GM18519 (cell line): ENCODE results near the gene MAPKAPK3.
"Not testable (repeated sequence)": the region's sequence is repeated elsewhere in the genome, so short reads cannot be mapped to it uniquely, and the experiment has no call there.

Experiments
- ATAC-seq: cut with Tn5 transposase; IDR thresholded peaks from one replicate; pipeline ENCODE4 v1.9.1; 2021; ENCODE audit warnings: mild to moderate bottlenecking, moderate library complexity; ENCODE audit not compliant: unreplicated experiment, low FRiP score

Gene MAPKAPK3

DNA sequence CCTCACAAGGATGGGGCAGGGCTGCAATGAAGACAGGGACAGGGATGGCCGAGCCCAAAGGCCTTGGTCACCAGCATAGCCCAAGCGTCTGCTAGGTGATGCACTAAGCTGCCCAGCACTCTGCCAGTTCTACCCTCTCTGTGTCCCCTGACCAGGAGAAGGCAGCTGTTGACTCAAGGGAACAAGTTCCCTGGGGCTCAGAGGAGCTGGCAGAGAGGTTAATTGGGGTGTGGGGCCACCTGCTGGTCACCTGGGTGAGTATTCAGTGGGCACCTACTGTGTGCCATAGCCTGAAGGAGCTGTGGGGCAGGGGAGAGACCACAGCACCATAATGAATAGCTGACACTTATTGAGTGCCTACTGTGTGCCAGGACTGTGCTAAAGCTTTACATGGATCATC, 35.8 kb downstream of the MAPKAPK3 start:
- no peak for ATAC-seq

DNA sequence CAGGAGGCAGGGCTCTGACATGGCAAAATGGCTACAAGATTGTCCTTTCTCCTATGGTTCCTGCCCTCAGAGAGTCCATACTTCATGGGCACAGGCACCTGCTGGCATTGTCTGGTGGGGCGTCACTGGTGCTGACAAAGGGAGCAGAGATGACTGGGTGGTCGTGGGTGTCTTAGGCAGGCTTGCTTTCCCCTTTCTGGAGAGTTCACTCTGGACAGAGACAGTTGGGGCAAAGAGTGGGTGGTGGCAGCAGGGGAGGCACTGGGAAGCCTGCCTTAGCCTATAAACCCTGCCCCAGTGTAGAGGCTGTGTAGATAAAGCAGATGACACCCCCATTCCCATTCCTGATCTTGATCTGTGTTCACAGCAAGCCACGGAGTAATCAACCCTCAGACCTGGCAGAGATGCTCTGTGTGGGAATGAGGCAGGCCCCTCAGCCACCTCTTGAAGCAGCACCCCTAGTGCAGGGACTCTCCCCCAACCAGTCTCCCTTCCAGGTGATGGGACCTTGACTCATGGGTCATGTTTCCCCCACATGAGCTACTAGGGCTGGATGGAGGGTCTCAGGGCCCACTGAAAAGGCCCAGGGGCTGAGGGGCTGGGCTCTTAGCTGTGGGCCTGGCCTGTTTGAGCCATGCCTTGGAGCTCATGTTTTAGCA, 37.1 kb downstream of the MAPKAPK3 start:
- no peak for ATAC-seq

DNA sequence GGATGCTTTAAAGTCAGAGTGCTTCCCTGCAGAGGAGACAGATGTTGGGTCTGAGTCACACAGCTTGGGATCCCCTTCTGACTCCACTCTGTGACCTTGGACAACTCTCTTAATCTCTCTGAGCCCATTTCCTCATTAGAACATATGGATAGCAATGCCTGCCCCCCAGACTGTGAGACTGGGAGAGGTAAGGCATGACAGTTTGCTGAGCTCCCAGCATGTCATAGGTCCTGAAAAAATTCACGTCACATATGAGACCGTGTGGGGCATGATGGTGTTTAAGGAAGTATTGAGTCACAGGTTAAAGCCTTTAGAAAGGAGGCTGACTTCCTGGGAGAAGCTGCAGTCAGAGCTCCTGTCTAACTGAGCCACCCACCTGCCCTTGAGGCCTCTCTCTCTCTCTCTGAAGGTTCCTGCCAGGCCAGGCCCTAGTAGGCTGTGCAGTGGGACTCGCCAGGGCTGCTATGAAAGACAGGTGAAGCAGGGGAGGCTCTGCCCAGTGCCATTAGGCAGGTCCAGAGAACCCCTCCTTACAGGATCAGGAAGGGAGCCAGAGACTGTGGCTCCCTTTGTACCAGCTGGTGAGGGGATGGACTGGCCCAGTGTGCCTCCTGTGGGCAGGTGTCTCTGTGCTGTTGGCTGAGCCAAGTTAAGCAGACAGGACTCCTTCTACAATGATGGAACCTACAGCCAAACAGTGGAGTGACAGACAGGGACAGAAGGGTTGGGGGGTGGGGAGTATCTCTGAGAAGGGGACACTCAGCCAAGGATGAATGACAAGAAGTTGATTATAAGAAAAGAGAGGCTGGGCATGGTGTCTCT, 38.3 kb downstream of the MAPKAPK3 start:
- no peak for ATAC-seq

DNA sequence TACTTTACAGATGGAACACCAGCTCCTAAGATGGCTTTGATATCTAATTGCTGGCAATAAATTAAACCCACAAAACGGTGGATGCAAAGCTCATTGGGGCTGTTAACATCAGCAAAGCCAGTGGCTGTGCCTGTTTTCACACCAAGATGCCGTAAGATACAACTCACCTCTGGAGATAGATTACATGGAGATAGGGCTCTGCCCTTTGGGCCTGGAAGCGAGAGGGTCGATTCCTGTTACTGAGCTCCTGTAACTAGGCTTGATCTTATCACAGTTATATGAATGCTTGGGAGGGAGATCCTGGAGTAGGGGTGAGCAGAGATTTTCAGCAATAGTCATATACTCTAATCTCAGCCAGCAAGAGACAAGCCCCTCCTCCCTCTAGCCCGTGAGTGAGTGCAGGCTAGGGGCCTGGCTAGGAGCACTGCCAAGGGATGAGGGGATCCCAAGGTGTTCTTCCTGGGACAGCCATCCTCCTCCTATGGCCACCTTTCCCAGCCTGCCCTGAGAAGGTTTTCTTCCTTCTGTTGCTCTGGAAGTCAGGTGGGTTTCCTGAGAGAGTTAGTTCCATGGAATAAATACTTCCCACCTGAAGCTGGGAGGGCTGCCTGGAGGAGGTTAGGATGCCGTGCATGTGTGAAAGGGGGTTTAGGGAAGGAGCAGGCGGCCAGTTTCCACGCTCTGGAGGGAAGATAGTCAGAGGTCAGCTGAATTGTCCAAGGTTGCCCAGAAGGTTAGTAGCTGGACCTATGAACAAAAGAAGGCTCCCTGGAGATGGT, 39.7 kb downstream of the MAPKAPK3 start:
- ATAC-seq = no peak

DNA sequence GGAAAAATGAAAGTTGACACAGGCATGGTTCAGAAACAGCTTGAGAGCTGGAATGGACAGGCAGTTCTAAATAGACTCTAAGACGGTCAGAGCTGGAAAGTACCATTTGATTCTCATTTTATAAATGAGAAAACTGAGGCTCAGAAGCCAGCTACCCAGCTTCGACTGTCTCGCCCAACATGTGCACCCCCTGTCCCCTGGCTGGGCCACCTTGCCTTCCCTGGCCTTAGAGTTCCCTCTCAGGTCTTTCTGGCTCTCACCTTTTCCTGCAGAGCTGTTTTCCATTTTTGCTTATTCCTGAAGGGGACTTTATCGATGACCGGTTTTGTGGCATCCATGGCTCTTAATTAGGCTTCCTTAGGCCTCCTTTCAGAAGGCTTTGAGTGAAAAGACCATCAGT, 40.5 kb downstream of the MAPKAPK3 start:
- no peak for ATAC-seq

DNA sequence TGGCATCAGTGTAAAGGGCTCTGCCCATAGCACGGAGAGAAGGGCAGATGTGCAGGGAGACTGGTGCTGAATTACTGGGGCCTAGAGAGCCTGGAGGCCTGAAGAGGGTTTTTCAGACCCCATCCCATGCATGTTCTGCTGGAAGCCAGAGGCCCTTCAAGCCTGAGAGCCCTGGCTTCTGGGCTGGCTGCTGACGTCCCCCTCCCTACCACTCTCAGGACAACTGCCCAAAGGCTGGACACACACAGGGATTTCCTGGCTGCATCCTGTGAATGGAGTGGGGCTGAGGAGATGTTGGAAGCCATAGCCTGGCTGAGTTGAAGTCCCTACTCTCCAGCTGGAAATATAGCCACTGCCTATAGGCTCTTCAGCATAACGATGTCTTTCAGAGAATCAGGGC, 40.9 kb downstream of the MAPKAPK3 start:
- ATAC-seq = no peak

DNA sequence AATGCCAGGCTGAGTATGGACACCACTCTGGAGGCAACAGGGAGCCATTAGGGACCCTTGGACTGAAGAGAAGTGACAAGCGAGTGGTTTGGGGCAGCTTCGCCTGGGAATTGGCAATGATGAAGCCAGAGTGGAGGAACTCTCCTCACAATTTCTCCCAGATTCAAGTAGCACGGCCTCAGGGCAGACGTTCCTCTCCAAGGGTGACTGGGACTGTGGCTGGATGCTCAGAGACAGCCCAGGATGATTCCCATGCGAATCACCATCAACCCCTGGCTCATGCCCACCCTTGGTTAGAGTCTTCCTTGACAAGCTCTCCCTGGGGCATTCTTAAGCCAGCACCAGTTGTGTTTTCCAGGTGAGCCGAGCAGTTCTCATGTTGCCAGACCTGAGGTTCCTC, 41.5 kb downstream of the MAPKAPK3 start:
- no peak for ATAC-seq

DNA sequence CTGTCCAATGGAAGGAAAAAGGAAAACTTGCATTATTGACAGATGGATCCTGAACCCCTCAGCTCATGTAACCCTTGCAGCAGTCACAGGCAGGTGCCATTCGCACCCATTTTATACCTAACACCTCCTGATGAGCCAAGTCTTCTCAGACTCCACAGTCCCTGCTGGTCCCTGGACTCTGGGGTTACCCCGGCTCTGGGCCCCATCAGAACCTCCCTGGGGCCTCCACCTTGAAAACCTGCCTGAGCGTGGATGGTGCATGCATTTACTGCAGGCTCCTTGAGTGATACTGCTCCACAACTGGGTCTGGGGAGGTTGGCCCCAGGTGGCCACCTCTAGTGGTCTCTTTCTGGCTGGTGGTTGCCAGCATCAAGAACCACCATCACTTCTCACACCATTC, 41.9 kb downstream of the MAPKAPK3 start:
- ATAC-seq = no peak

DNA sequence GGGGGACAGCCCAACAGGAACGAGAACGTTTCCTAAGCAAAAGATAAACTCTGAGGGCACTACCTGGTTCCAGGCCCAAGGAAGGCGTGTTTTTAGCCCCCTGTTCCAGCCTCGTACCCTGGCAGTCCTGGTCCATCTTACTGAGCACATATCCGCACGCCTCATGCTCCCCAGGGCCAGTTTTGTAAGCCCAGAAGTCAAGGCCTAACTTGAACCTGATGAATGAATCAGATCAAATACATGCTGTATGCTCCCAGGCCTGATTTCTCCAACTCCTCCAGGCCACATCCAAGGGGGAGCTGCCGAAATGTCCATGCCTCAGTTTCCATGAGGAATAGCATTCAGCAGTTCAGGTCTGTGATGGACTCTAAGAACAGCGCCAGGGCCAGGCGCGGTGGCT, 43.4 kb downstream of the MAPKAPK3 start:
- ATAC-seq = no peak

DNA sequence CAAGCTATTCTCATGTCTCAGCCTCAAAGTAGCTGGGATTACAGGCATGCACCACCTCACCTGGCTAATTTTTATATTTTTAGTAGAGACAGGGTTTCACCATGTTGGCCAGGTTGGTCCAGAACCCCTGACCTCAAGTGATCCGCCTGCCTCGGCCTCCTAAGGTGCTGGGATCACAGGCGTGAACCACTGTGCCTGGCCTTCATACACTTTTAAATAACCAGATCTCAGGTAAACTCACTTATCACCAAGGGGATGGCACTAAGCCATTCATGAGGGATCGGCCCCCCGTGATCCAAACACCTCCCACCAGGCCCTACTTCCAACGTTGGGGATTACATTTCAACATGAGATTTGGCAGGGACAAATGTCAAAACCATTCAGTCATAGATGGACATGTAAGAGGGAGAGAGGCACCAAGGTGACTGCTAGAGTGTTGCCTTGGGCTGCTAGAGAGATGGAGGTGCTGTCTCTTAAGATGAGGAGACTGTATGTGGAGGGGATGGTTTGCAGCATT, 44.4 kb downstream of the MAPKAPK3 start:
- ATAC-seq = no peak

DNA sequence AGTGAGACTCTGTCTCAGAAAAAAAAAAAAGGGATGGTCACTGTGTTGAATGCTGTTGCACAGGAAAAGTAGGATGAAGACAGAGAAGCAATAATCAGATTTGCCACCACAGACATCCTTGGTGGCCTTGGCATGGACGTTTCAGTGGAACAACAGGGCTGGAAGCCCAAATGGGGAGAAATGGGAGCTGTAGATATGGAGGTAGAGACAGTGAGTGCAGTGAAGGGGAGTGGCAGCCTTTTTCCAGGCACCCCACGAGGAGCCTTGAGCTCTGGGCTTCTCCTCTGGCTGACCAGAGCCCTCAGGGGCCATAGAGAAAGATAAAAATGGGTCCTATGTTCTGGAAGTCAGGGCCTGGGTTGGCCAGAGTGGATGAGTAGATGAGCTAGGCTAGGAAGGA, 45.5 kb downstream of the MAPKAPK3 start:
- ATAC-seq = no peak

DNA sequence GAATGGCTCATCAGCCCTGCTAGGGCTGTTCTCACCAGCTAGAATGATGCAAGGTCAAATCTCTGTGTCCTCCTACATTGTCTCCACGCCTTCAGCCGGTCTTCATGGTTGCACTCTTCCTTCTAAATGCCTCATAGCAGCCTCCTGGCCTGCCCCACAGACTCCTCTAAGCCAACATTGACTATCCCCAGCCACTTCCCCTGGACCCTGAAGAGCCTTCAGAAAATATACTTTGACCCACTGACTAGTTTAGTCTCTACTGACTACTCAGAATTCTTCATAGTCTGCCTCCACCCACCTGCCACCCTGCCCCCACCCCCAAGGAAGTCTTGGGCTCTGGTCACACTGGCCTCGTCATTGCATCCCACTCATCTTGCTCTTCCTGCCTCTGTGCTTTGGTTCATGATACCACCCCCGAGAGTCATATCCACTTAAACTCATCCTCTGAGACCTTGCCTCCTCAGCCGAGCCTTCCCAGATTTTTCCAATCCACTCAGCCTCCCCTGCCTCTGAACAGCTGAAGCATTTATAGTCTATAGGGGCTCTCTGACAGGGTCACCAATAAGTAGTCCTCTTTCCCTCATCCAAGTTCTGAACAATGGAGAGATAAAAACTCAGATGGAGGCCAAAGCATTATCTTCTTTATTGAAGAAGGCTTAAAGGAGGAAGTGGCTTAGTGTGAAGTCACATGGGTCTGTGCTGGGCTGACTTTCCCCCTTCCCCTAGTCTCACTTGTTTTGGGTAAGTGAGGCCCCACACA, 48.3 kb downstream of the MAPKAPK3 start:
- no peak for ATAC-seq

DNA sequence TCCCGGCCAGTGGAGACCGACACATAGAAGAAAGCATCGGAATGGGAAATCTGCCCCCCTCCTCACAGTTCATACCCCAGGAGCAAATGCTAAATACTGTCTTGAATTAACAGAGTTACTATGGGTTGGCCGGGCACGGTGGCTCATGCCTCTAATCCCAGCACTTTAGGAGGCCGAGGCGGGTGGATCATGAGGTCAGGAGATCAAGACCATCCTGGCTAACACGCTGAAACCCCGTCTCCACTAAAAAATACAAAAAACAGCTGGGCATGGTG, 48.8 kb downstream of the MAPKAPK3 start:
- not testable (repeated sequence) for ATAC-seq

DNA sequence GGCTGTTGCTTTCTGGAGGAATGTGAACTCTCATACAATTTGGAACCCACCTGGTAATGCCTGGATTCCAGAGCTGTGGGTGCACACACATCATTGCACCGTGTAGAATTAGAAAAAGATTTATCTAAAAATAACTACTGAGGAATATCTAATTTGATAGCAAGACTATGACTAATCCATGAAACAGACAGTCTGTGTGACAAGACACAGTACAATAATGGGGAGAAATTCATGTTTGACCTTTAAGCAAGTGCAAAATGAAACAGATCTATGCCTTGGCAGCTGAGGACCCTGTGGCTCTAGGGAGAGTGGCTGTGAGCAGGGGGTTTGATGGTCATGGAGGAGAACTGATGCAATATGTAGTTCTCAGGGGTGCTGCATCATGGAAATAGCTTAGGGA, 49.9 kb downstream of the MAPKAPK3 start:
- ATAC-seq = no peak

DNA sequence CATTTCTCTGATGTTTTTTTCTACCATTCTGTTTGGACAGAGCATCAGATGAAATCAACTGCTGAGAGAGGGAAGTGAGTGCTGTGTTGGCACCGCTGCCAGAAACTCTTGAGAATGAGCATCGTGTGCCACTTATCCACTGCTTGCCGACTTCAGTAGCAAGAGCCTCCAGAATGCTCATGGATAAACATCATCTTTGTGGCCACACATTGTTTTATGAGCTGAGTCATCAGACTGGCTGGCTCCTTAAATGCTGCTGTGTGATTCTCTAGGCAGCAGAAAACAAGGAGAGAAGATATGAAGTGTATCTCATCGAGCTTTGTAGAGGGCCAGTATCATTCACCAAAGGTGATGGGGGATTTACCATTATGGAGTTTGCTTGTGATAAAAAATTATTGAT, 54.4 kb downstream of the MAPKAPK3 start:
- ATAC-seq = no peak

DNA sequence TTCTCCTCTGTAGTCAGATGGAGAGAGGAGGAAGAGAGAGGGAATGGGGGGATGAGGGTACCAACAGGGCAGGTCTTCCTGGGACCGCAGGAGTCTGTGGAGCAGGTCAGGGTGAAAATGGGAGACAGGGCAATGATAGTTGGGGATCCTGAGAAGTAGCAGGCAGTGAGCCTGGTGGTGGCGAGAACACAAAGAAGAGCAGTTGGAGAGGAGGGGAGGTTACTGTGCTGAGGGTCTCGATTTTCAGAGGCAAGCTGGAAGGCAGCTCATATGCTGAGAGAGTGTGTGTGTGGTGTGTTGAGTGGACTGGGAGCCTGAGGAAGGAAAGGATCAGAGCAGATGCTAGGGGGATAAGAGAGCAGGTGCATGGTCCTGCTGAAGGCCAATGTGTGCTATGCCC, 55.7 kb downstream of the MAPKAPK3 start:
- no peak for ATAC-seq

DNA sequence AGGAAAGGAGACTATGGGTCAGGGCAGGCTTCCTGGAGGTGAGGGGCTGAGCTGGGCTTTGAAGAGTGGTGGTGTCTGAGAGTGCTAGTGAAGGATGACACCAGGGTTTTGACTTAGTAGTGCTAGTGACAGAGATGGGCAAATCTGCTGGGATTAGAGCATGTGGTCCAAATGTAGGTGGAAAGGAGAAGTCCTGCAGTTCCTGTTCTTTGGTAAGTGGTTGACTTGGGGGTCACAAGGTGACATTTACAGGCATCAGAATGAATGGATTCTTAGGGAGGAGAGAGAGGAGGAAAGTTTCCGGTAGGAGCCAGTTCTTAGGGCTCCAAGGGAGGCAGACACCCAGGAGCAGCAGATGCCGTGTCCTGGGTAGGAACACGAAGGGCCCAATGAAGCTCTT, 57.0 kb downstream of the MAPKAPK3 start:
- ATAC-seq = no peak

DNA sequence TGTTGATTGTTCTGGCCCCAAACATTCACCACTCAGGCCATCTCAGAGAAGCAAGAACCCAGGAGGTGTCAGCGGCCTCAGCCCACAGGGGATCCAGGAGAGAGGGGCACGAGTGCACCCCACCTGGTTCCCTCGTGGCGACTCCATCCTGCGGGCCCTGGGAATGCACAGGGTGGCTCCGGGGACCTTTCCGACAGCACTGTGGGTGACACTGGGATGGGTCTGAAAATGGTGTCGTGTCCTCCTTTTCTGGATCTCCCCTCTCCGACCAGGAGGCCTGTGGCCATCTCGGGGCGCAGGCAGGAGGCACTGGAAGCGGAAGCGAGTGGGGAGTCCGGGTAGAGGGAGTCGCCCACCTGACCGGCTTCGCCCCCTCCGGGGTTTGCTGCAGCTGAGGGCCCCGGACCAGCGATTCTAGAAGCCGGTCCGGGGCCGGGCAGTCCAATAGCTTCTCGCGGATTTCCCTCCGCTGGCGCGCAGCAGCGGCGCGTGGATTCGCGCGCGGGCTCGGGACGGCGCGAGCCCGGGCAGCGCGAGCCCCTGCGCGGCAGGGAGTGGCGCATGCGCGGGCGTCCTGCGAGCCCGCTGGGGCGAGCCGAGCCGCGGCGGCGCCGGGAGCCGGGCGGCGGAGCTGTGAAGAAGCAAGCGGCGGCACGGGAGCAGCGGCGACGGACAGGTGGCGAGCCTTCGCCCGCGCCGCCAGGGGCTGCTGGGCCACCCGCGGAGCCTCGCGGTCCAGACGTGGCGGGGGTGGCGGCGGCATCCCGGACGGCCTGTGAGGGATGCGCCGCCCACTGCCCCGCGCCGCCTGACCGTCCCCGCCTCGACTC, 57.6 kb downstream of the MAPKAPK3 start, which contains the start of gene DOCK3:
Gene DOCK3 (plus strand): TSS at position 579 of the 830 bp plus-strand sequence. CDS start 337 bp downstream, outside the sequence.
- ATAC-seq = no peak

DNA sequence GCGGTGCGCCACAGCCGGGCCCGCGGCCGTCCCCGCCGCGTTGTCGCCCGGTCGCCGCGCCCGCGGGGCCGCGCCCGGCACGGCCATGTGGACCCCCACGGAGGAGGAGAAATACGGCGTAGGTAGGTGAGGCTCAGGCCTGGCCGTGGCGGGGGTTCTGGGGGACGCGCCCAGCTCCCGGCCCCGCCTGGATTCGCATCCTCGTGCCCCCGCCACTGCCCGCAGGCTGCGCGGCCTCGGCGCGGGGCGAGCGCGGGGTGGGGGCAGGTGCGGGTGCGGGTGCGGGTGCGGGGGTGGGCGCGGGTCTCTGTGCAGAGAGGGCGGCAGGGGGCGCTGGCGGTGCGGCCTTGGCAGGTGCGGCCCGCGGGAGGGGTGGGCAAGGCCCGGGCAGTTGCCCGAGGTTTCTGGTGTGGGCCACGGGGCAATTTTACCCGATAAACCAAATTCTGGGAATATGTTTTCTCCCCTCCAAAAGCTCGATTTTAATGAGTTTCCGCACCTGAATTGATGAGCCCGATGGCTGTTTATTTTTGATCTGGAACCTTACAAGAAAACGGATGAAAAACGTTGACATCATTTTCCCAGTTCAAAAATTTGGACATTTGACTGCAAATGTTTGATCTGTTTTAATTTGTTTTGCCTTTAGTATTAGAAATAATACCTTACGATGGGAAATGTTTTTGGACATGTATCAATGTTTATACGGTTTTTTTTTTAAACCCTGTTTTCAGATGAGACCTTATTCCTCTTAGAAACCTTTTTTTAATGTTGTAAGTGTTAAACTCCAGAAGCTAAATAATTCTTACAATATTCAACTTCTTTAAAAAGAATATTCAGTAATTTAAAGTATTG, 58.5 kb downstream of the MAPKAPK3 start:
- ATAC-seq = no peak
